ENCODE measurements around the gene SMIM10. TPM values are rescaled to one million over a fixed set of nuclear protein-coding genes. Genes with fewer than 3 reads are reported as not detected.

The SMIM10 gene
- total RNA-seq, 1 donor from 2014 or later, result 0.65 TPM

DNA sequence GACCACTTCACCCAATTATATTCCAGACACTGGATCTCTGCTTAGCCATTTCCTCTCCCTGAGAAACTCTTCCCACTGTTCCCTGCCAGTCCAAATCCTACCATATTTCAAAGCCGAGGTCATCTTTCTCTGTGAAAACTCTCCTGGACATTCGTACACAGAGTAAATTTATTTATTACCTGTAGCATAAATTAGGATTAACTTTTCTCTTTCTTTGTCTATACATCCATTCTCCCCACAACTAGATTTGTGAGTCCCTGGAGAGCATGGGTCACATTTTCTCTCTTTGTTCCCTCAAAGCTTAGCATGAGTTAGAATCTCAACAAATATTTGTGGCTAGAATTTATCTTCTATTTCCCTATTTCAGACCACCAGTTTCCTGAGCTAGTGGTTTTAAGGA is 27.8 kb upstream of the SMIM10 start:
- TF ChIP-seq CTCF (conservative IDR thresholded peaks at IDR 0.05), result no peak
- DNase-seq (ENCODE audit: extremely low spot score, unreplicated experiment), result no peak
- Mint-ChIP-seq H3K36me3 (no peaks in the 10 kb centered on the region), H3K27me3 (peaks cover 6% of the 10 kb centered on the region), H3K4me3 (no peak overlapping the region), H3K4me1 (ENCODE audit: unreplicated experiment) (peaks cover 4% of the 10 kb centered on the region), H3K9me3 (no peaks in the 10 kb centered on the region), H3K27ac (no peak overlapping the region)

DNA sequence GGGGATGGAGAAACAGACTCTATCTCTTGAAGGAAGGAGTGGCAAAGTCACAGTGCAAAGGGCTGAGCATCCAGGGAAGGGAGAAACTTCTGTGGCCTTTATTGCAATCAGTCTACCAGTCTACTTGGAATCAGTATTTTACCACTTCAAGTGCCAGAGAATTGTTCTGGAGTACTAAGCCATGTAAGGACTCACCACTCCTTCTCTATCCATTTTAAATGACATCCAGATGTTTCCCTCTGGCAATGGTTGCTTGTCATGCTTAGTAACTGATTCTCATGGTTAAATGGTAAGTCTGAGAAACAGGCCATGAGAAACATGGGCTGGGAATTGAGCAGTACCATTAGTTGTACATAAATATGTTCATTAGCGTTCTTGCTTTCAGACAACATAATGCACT is 21.1 kb upstream of the SMIM10 start:
- no peak overlapping the region for H3K4me3 Mint-ChIP-seq
- H3K9me3 Mint-ChIP-seq, result no peaks in the 10 kb centered on the region
- no peak for DNase-seq (ENCODE audit: extremely low spot score, unreplicated experiment)
- no peak overlapping the region for H3K27ac Mint-ChIP-seq
- H3K36me3 Mint-ChIP-seq, result no peaks in the 10 kb centered on the region
- peaks cover 4% of the 10 kb centered on the region for H3K4me1 Mint-ChIP-seq (ENCODE audit: unreplicated experiment)
- peaks cover 3% of the 10 kb centered on the region for H3K27me3 Mint-ChIP-seq
- no peak for TF ChIP-seq CTCF (conservative IDR thresholded peaks at IDR 0.05)

GRCh38 chrX:134971926-134972325 is 18.9 kb upstream of the SMIM10 start:
- Mint-ChIP-seq H3K27ac (no peak overlapping the region), H3K4me3 (no peak overlapping the region), H3K27me3 (no peaks in the 10 kb centered on the region), H3K4me1 (ENCODE audit: unreplicated experiment) (no peaks in the 10 kb centered on the region), H3K36me3 (no peaks in the 10 kb centered on the region), H3K9me3 (no peaks in the 10 kb centered on the region)
- DNase-seq (ENCODE audit: extremely low spot score, unreplicated experiment), result no peak
- no peak for TF ChIP-seq CTCF (conservative IDR thresholded peaks at IDR 0.05)

- Mint-ChIP-seq H3K36me3 (no peaks in the 10 kb centered on the region), H3K27ac (no peak overlapping the region), H3K9me3 (no peaks in the 10 kb centered on the region), H3K27me3 (no peaks in the 10 kb centered on the region), H3K4me1 (ENCODE audit: unreplicated experiment) (no peaks in the 10 kb centered on the region), H3K4me3 (no peak overlapping the region)
- TF ChIP-seq CTCF (conservative IDR thresholded peaks at IDR 0.05), result no peak
- no peak for DNase-seq (ENCODE audit: extremely low spot score, unreplicated experiment)
Measured at GRCh38 chrX:134975516-134975915, 15.3 kb upstream of the SMIM10 start.

GRCh38 chrX:134981910-134982309 is 8.9 kb upstream of the SMIM10 start:
- Mint-ChIP-seq H3K9me3 (no peaks in the 10 kb centered on the region), H3K27ac (no peak overlapping the region), H3K27me3 (no peaks in the 10 kb centered on the region), H3K4me3 (no peak overlapping the region), H3K4me1 (ENCODE audit: unreplicated experiment) (no peaks in the 10 kb centered on the region), H3K36me3 (no peaks in the 10 kb centered on the region)
- DNase-seq (ENCODE audit: extremely low spot score, unreplicated experiment), result no peak
- TF ChIP-seq CTCF (conservative IDR thresholded peaks at IDR 0.05), result no peak

GRCh38 chrX:134982748-134983147 is 8.0 kb upstream of the SMIM10 start:
- Mint-ChIP-seq H3K4me1 (ENCODE audit: unreplicated experiment) (no peaks in the 10 kb centered on the region), H3K27me3 (no peaks in the 10 kb centered on the region), H3K36me3 (no peaks in the 10 kb centered on the region)

More at GRCh38 chrX:134982748-134983147, 8.0 kb upstream of the SMIM10 start:
- Mint-ChIP-seq H3K4me3 (no peak overlapping the region), H3K9me3 (no peaks in the 10 kb centered on the region), H3K27ac (no peak overlapping the region)
- no peak for DNase-seq (ENCODE audit: extremely low spot score, unreplicated experiment)
- no peak for TF ChIP-seq CTCF (conservative IDR thresholded peaks at IDR 0.05)
